CD4-positive, alpha-beta T cell treated with Interleukin-21 for 1 hour (primary cell): ENCODE data around the gene PTK7.
"Not testable (repeated sequence)": the region's sequence is repeated elsewhere in the genome, so short reads cannot be mapped to it uniquely, and the experiment has no call there.

Source experiments
- DNase-seq: peaks from one replicate; pipeline ENCODE4 v3.0.0-alpha.2; 2020

The PTK7 gene

DNA sequence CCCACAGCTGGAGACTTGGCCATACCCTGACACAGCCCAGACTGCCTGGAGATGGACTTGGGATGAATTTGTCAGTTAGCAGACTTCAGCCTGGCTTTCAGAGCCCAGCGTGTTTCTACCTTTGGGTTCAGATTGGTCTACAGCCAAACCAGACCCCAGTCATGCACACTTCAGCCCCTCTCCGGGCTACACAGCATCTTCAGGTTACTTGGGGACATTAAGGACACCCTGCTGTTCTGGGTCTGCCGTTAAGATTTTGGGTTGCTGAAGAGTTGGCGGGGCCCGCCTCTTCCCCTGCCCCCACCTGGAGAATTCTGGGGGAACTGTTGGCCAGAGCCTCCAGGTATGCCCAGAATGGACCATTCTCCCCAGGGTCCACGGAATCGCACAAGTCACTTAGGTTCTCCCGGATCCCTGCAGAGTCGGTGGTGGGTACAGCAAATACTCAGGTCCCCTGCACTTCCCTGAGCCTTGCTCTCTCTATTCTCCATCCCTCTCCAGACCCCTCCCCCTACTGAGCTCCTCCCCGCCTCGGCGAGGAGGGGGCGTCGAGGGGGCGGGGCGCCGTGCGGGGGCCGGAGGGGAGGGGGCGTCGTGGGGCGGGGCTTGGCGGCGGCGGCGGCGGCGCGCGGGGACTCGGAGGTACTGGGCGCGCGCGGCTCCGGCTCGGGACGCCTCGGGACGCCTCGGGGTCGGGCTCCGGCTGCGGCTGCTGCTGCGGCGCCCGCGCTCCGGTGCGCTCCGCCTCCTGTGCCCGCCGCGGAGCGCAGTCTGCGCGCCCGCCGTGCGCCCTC, at the start of gene PTK7:
Gene PTK7, plus strand, starts transcription at position 645 of the 794 bp plus-strand sequence. CDS start 175 bp downstream, outside the sequence.
- peak; percentile 6 for DNase-seq

DNA sequence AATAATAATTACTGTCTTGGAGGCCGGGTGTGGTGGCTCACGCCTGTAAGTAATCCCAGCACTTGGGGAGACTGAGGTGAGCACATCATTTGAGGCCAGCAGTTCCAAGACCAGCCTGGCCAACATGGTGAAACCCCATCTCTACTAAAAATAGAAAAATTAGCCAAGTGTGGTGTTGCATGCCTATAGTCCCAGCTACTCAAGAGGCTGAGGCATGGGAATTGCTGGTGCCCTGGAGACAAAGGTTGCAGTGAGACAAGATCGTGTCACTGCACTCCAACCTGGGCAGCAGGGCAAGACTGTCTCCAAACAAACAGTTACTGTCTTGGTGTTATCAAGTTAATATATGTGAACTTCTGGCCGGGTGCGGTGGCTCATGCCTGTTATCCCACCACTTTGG, 49.7 kb upstream of the PTK7 start:
- DNase-seq: no peak

DNA sequence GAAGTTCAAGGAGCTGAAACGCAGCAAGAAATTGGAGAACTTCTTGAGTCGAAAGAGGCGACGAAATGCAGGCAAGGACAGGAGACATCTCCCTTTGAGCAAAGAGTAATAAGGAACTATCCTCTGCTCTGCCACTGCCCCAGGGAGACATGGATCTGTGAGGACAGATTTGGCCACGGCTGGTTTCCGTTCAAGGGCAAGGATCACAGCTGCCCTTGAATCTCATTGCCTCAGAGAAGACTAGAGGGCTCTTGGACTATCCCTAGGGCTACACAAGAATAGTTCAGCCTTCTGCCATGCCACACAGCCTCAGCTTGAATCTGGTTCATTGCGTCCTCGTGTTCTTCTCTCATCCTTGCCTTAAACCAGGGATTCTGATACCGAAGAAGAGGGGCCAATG, 47.0 kb upstream of the PTK7 start:
- DNase-seq: no peak

- no peak for DNase-seq
Observed at GRCh38 chr6:43032326-43032725, 43.8 kb upstream of the PTK7 start.

- no peak for DNase-seq
Observed at GRCh38 chr6:43033496-43034189, 42.5 kb upstream of the PTK7 start.

DNA sequence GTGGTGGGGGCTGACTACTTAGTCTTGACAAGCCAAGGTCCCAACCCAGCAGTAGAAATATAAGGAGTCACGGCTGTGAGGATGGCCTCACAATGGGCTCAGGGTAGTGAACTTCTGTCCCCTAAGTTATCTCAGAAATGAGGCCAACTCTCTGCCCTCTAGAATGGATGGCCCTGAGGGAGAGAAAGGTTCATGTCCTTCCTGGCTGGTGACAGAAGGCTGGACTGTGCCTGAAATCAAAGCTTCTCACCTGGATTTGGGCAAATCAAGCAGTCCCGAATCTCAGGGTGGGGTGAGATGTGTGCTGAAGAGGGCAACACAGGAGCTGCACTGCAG, 42.0 kb upstream of the PTK7 start:
- DNase-seq: no peak

DNA sequence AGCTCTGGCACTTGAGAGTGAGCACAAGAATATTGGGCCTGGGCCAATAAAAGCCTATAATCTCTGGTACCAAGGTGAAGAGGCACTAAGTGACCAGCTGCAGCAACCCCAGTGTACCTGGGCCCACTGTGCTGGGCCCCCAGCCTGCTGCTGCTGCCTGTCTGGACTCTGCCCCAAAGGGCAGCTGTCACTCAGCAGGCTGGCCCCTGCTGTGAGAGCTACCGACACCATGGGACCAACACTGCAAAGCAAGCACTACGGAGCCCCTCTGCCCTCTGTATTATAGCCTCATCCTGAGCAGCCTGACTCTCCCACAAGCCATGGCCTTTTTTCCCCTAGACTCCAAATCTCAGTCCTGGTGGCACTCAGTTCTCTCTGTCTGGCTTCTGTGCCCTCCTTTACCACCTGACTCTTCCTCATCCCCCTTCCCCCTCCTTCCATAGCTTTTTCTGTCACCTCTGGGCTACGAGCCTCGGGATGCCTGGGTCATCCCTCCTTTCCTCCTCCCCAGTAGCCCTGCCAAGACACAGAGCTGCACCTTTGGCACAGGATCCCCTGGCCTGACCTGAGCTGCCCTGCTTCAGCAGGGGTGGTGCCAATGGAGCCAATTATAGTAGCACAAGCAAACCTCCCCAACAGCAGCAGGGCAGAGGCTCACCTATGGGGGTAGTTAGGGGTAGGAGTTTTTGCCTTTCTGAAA, 40.5 kb upstream of the PTK7 start:
- DNase-seq: no peak

DNA sequence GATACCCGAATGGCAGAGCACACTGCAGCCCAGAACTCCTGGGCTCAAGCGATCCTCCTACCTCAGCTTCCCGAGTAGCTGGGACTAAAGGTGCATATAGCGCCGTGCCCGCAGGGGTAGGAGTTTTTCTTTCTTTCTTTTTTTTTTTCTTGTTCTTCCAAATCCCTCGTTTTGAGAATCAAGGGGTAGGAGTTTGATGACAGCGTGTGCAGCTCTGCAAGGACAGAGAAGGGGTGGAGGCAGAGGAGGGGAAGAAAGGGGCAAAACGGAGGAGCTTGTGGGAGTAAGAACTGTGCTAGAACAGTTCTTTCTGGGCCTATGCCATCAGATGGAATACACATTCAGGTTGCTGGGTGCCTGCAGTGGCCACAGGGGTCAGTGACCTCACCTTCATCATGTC, 39.4 kb upstream of the PTK7 start:
- no peak for DNase-seq

- DNase-seq: no peak
Observed at GRCh38 chr6:43037197-43037596, 38.9 kb upstream of the PTK7 start.

DNA sequence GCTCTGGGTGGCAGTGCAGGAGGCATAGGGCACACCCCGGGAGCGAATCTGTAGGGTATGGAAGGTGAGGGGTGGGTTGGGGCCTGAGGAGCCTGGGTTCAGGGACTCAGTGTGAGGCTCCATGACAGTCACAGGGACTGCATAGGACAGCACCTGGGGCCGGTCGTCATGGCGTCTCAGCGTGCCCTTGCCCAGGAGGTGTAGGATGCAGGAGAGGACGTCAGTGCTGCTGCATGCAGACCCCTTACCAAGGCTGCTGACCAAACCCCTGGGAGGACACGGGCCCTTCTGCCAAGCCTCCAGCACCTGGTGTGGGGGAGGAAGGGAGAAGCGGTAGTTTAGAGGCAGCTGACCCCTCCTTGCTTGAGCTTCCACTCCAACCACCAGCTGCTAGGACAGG, 38.4 kb upstream of the PTK7 start:
- DNase-seq: no peak

GRCh38 chr6:43038727-43039126, 37.4 kb upstream of the PTK7 start:
- no peak for DNase-seq

DNA sequence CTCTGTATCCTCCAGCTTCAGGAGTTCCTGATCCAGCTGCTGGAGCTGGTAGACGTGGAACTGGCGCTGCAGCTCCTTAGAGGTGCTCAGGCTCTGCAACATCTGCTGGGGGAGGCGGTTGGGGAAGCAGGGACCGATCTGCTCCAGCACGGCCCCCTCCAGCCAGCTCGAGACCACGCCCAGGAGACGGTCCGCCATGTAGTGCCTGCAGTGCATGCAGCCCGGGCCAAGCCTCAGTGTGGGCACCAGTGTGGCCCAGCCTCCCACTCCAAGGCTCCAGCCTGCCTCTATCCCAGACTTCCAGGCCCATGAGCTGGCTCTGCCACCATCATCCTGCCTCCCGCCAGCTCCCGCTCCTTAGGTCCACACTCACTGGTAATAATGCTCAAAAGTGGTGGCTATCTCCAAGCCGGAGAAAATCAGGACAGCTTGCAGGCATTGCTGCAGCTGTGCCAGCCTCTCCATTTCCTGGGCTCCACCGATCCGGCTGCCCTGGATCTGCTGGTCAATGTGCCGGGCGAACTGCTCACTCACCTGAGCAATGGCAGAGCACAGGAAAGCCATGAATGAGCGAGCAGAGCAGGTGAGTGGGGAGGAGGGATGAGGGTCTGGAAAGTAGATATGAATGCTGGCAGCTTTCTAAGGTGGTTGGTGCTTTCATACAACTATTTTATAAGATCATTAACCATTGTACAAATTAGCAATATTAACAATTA, 35.4 kb upstream of the PTK7 start:
- no peak for DNase-seq

DNA sequence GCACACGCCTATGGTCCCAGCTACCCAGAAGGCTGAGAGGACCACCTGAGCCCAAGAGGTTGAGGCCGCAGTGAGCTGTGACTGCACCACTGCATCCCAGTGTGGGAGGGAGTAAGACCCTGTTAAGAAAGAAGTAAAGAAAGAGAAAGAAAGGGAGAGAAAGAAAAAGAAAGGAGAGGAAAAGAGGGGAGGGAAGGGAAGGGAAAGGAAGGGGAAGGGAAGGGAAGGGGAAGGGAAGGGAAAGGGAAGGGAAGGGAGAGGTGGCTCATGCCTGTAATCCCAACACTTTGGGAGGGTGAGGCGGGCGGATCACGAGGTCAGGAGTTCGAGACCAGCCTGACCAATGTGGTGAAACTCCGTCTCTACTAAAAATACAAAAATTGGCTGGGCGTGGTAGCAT, 34.6 kb upstream of the PTK7 start:
- DNase-seq: not testable (repeated sequence)

- DNase-seq: no peak
Observed at GRCh38 chr6:43043310-43043709, 32.8 kb upstream of the PTK7 start.

DNA sequence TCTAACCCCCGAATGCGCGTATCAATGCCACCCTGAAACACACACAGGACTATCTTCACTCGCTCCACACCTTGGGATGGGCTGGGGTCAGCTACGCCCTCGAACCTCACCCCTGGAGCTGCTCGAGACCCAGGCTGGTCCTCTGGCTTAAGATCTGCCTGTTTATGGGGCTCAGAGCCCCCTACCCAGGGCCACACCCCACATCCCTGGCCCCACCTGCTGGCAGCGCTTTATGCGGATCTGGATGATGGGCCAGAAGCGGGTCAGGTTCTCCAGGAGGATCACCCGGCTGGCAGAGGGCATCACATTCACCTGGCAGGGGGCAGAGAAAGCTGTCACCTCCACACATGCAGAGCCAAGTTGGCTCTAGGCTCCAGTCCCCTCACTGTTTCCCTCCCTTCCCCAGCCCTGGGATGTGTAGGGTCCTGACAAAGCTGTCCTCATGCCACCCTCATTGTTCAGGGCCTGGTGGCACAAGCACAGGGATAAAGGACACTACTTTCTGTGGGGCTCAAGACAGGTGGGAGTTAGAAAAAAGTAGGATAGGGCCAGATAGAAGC, 30.7 kb upstream of the PTK7 start:
- no peak for DNase-seq

DNA sequence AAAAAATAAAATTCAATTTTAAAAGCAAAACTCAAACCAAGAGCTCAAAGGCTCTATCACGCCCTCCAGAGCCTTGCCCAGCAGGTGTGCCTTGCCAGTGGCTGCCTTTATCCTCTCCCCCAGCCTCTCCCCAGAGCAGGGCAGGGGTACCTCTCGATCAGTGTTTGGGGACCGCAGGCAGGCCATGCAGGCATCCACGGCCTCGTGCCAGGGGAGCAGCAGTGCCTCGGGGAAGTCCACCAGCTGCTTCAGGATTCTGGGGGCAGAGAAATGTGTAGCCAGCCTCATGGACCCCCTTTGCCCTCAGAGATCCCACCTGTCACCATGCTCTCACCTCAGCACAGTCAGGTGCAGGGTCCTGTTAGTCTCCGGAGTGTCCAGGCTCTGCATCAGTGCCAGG, 28.1 kb upstream of the PTK7 start:
- DNase-seq: no peak

DNA sequence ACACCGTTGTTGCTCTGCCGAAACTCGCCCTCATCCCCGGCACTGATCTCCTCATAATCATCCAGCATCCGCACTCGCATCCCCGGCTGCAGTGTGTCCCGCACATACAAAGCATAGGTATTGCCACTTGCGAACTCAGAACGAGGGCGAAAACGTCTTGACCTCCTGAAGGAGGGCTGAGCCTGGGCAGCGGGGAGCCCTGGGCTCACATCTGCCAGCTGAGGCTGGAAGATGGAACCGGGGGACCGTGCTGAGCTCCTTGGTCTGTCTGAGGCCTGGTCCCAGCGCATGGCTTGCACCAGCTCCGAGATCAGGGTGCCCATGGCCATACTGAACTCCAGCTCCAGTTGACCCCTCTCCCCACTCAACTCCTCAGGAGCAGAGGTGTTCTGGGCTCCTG, 25.1 kb upstream of the PTK7 start:
- DNase-seq: no peak

DNA sequence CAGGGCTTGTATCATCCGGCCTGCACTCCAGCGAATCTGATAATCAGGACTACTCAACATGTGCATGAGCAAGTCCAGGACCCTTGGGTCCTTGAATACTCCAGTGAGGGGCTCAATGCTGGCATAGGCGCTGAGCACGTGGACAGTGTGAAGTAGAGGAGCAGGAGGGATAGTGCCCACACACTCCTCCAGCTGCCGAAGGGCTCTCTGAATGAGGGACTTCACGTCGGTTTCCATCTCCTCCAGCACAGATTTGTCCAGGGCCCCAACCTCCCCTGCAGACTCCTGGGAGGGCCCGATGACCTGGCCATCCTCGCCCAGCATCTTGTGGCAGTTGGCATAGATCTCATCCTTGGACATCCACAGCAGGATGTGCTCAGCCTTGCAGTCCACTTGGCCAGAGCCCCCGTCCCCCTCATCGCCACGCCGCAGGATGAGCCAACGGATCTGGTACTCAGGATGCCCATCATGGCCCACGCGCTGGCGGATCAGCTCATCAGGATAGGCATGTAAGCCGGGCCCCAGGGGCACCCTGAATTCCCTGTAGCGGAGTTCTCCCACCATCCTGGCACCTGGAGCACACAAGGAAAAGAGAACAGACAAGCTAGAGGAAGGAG, 23.8 kb upstream of the PTK7 start:
- no peak for DNase-seq

- DNase-seq: peak; percentile 10
Observed at GRCh38 chr6:43052842-43053544, 23.1 kb upstream of the PTK7 start.

GRCh38 chr6:43053545-43054205, 22.4 kb upstream of the PTK7 start, which contains the start of gene CUL7:
TSS of gene CUL7 (minus strand) at chr6:43053851. CDS start at chr6:43052788, 1,063 bp downstream.
- DNase-seq: peak; percentile 91
